Measurements from ENCODE around the gene STK32A.

GRCh38 chr5:147245381-147246165, 10.7 kb downstream of the STK32A start:
- TF ChIP-seq CTCF (IDR thresholded peaks at IDR 0.05; ENCODE audit: insufficient read depth, low read length), result no peak
- TF ChIP-seq, protein P1, sequence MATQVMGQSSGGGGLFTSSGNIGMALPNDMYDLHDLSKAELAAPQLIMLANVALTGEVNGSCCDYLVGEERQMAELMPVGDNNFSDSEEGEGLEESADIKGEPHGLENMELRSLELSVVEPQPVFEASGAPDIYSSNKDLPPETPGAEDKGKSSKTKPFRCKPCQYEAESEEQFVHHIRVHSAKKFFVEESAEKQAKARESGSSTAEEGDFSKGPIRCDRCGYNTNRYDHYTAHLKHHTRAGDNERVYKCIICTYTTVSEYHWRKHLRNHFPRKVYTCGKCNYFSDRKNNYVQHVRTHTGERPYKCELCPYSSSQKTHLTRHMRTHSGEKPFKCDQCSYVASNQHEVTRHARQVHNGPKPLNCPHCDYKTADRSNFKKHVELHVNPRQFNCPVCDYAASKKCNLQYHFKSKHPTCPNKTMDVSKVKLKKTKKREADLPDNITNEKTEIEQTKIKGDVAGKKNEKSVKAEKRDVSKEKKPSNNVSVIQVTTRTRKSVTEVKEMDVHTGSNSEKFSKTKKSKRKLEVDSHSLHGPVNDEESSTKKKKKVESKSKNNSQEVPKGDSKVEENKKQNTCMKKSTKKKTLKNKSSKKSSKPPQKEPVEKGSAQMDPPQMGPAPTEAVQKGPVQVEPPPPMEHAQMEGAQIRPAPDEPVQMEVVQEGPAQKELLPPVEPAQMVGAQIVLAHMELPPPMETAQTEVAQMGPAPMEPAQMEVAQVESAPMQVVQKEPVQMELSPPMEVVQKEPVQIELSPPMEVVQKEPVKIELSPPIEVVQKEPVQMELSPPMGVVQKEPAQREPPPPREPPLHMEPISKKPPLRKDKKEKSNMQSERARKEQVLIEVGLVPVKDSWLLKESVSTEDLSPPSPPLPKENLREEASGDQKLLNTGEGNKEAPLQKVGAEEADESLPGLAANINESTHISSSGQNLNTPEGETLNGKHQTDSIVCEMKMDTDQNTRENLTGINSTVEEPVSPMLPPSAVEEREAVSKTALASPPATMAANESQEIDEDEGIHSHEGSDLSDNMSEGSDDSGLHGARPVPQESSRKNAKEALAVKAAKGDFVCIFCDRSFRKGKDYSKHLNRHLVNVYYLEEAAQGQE (IDR thresholded peaks at IDR 0.05; ENCODE audit: insufficient replicate concordance, low read depth), result no peak
